ENCODE data around the gene EXOC1L. TPM values are rescaled to one million over a fixed set of nuclear protein-coding genes. Genes with fewer than 3 reads are reported as not detected.
"Not testable (repeated sequence)": the region's sequence is repeated elsewhere in the genome, so short reads cannot be mapped to it uniquely, and the experiment has no call there.

Gene EXOC1L
- total RNA-seq, 2 donors from 2014 or later: not detected

- Histone ChIP-seq H3K9me3 (no peaks in the 10 kb centered on the region), H3K4me1 (no peaks in the 10 kb centered on the region), H3K27ac (no peak overlapping the region), H3K27me3 (no peaks in the 10 kb centered on the region), H3K4me3 (no peak overlapping the region), H3K36me3 (replicated peaks in 1 of 2; ENCODE audit: insufficient read depth in 1 of 2, low read depth in 2 of 2) (no peaks in the 10 kb centered on the region)
- no peak for TF ChIP-seq CTCF (IDR thresholded peaks at IDR 0.05)
- no peak for TF ChIP-seq POLR2A (IDR thresholded peaks at IDR 0.05)
- intact Hi-C loops (cut with DNase I): no loop called here
- DNase-seq: no peak
- ATAC-seq: no peak
- 62 to 70% methylated on average over 1 of the region's 1 CpG for WGBS, 2 donors
These were observed 18.8 kb downstream of the EXOC1L start for GRCh38 chr4:55838356-55838755.

GRCh38 chr4:55838952-55839351 lies 19.4 kb downstream of the EXOC1L start:
- Histone ChIP-seq H3K27ac (no peak overlapping the region), H3K36me3 (replicated peaks in 1 of 2; ENCODE audit: insufficient read depth in 1 of 2, low read depth in 2 of 2) (no peaks in the 10 kb centered on the region), H3K4me1 (no peaks in the 10 kb centered on the region), H3K9me3 (no peaks in the 10 kb centered on the region), H3K4me3 (no peak overlapping the region), H3K27me3 (no peaks in the 10 kb centered on the region)
- ATAC-seq: no peak
- no peak for DNase-seq
- intact Hi-C loops (cut with DNase I): no loop called here
- TF ChIP-seq POLR2A (IDR thresholded peaks at IDR 0.05) (no peak), CTCF (IDR thresholded peaks at IDR 0.05) (no peak)

- no peaks in the 10 kb centered on the region for H3K36me3 ChIP-seq (replicated peaks in 1 of 2; ENCODE audit: insufficient read depth in 1 of 2, low read depth in 2 of 2)
- no peaks in the 10 kb centered on the region for H3K9me3 ChIP-seq
- no peak for ATAC-seq
- DNase-seq: no peak
- 65 to 82% methylated on average over 1 of the region's 1 CpG for WGBS, 2 donors
- H3K4me3 ChIP-seq: no peak overlapping the region
- TF ChIP-seq POLR2A (IDR thresholded peaks at IDR 0.05) (no peak), CTCF (IDR thresholded peaks at IDR 0.05) (no peak)
- no peaks in the 10 kb centered on the region for H3K4me1 ChIP-seq
- intact Hi-C loops (cut with DNase I): no loop called here
- no peak overlapping the region for H3K27ac ChIP-seq
- H3K27me3 ChIP-seq: no peaks in the 10 kb centered on the region
These were observed 21.4 kb downstream of the EXOC1L start for GRCh38 chr4:55840956-55841355.

- DNase-seq; ATAC-seq; H3K27me3 ChIP-seq; H3K36me3 ChIP-seq (replicated peaks in 1 of 2; ENCODE audit: insufficient read depth in 1 of 2, low read depth in 2 of 2); H3K9me3 ChIP-seq; H3K4me1 ChIP-seq; H3K27ac ChIP-seq; intact Hi-C loops (cut with DNase I); H3K4me3 ChIP-seq: not testable (repeated sequence)
- 73 to 75% methylated on average over 18 to 21 of the region's 22 CpGs for WGBS, 2 donors
These were observed 22.0 kb downstream of the EXOC1L start for GRCh38 chr4:55841373-55842239.

GRCh38 chr4:55842312-55842711 lies 22.7 kb downstream of the EXOC1L start:
- H3K9me3 ChIP-seq; DNase-seq; H3K27me3 ChIP-seq; H3K27ac ChIP-seq; H3K36me3 ChIP-seq (replicated peaks in 1 of 2; ENCODE audit: insufficient read depth in 1 of 2, low read depth in 2 of 2); intact Hi-C loops (cut with DNase I); H3K4me1 ChIP-seq; ATAC-seq; H3K4me3 ChIP-seq: not testable (repeated sequence)
- 63 to 80% methylated on average over 1 to 9 of the region's 10 CpGs for WGBS, 2 donors

GRCh38 chr4:55849724-55850123 lies 30.1 kb downstream of the EXOC1L start:
- H3K27me3 ChIP-seq: no peaks in the 10 kb centered on the region
- intact Hi-C loops (cut with DNase I): no loop called here
- no peak for DNase-seq
- H3K4me1 ChIP-seq: peaks cover 4% of the 10 kb centered on the region
- no peak overlapping the region for H3K27ac ChIP-seq
- 58 to 61% methylated on average over 9 of the region's 9 CpGs for WGBS, 2 donors
- no peak overlapping the region for H3K4me3 ChIP-seq
- no peaks in the 10 kb centered on the region for H3K9me3 ChIP-seq
- no peak for TF ChIP-seq POLR2A (IDR thresholded peaks at IDR 0.05)
- TF ChIP-seq CTCF (IDR thresholded peaks at IDR 0.05): no peak
- no peak for ATAC-seq
- H3K36me3 ChIP-seq (replicated peaks in 1 of 2; ENCODE audit: insufficient read depth in 1 of 2, low read depth in 2 of 2): no peaks in the 10 kb centered on the region
